Activated CD8-positive, alpha-beta memory T cell treated with anti-CD3 and anti-CD28 coated beads for 1 hour (primary cell): Measurements from ENCODE around the gene CDC42BPA.
"Not testable (repeated sequence)": the region's sequence is repeated elsewhere in the genome, so short reads cannot be mapped to it uniquely, and the experiment has no call there.

Source experiments
- DNase-seq, 2 donors: peaks; one replicate each; pipeline ENCODE4 v3.0.0-alpha.2; 2020; ENCODE audit warnings: low read depth in 1 of 2; ENCODE audit errors: extremely low read depth in 1 of 2

The CDC42BPA gene

DNA sequence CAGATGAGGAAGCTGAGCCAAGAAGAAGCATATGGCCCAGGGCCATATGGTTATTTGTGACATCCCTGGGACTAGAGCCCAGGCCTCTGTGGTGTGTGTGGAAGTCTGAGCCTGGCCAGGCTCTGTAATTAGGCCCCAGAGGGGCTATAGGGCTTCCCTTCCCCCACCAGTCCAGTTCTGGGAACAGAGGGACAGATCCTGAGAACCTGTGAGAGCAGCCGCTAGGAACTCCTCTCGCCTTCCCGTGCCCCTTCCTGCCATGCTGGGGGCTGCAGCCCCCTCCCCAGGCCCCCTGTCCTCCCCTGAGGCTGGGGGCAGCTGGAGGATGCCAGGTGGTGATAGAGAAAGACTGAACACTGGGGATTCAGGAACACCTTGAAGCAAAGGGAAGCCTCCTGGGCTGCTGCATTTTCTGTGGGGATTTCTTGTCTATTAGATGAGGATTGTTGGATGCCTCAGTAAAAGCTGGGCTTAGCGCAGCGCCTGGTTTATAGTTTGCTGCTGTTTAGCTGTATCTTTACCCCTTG, 344.9 kb downstream of the CDC42BPA start:
- DNase-seq: no peak

DNA sequence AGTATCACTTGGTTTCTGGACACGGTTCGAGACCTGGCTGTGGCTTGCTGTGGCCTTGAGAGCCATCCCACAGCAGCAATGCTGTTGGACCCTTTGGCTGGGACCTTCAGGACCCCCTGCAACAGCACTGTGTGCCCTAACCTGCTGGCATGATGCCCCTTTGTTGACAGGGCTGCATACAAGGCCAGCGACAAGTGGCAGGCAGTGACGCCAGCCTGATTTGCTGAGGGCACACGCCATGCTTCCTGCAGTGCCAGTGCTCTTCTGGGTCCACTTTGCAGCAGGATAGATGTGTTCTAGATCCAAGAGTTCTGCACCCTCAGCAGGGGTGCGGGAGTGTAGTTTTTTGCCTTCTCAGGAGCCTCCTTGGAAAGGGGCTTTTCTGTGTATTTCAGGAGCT, 345.4 kb downstream of the CDC42BPA start:
- DNase-seq: no peak

DNA sequence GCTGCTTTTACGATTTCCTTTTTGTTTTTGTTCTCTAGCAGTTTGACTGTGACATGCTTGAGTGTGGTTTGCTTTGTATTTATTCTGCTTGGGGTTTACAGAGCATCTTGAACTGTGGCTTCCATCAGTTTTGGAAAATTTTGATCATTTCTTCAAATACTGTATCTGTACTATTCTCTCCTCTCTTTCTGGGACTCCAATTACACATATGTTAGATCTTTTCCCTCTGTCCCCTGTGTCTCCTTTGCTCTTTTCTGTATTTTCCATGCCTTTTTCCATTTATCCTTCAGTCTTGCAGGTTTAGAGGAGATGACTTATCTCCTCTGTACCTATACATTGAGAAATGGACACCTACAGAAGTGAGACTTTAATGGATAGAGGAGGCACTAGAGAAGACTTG, 346.5 kb downstream of the CDC42BPA start:
- no peak for DNase-seq

DNA sequence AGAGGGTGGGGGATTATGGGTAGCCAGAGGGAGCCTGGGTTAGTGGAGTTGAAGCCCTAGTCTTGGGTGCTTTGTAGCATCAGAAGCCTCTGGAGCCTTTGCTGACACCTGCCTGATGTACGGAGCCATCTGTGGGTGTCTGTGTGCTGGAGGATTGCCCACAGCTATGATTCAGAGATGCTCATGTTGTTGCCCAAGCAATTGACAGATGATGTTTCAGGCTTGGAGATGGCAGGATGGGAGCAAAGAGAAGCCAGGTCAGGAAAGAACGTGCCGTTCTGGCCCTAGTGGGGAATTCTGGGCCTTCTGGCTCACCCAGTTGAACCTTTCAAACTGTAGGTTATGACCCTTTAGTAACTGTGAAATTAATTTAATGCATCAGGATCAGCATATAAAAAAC, 350.6 kb downstream of the CDC42BPA start:
- DNase-seq: no peak

DNA sequence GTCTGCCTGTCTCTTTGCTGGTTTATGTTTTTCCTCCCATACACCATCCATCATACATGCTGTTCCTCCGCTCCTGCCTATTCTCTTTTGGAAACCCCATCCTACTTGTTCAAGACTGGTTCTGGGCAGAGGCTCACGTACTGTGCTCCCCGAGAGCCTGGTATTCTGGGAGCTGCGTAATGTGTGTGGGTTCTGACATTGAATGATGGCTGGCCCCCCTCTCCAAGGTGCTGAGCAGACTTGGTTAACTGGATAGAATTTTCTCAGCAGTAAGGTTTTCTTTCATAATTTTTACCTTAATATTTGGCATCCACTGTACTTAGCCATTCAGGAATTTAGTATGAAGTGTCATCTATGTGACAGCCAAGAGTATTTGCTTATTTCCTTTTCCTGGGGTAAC, 351.6 kb downstream of the CDC42BPA start:
- DNase-seq: no peak

DNA sequence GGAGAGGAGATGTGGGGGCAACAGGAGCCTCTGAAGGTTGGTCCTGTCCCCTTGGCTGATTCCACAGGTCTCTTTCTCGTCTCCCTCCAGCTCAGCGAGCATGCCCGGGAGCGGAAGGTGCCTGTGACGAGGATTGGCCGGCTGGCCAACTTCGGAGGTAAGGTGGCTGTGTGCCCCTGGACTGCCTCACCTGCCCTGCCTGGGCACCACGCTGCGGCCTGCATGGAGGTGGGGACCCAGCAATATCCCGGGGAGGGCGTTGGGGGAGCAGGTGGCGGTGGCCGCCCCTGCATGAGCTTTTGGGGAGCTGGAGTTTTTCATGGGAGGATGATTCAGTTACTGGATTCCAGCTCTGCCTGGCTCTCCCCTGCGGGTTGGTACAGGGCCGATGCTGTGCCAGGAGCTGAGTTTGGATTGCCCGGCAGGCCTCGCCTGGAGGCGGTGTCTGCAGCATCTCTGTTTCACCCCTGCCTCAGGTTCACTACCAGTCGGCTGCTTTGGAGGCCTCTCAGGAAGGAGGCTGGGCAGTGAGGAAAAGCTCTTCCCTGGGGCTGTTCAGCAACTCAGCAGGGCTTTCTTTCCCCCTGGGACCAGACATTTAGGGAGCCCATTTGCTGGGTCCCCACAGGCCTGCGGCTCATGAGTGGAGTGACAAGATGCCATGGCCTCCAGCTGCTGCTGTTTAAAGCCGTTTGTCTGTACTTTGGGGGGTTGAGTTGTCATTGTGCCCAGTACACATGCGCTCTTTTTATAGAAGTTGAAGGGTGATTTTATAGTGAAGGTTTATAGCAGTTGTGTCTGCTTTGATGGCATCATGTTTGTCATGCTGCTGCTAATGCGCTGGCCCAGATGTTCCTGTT, 352.5 kb downstream of the CDC42BPA start:
- no peak for DNase-seq

DNA sequence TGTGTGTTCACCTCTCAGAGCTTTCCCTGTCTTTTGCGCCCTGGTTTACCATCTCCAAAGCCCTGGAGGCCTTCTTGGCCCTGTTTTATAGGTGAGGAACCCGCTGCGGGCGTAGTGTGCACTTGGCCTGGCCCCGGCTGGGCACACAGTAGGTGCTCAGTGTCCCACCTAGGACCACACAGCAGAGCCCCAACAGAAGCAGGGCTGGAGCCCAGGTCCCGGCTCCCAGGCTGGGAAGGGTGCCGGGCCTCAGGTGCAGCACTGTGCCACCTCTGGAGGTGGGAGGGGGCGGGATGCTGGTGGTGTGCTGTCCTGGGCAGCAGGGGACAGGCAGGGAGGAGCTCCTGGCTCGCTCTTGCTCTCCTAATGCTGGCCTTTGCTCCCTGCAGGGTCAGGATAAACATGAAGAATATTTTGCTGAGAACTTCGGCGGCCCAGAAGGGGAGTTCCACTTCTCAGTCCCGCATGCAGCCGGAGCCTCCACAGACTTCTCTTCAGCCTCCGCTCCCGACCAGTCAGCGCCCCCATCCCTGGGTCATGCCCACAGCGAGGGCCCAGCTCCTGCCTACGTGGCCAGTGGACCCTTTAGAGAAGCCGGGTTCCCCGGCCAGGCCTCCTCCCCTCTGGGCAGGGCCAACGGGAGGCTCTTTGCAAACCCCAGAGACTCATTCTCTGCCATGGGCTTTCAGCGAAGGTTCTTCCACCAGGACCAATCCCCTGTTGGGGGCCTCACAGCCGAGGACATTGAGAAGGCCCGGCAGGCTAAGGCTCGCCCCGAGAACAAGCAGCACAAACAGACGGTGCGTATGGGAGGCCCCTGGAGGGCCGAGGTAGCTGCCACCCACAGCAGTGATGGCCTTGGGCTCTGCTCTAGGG, 353.4 kb downstream of the CDC42BPA start:
- DNase-seq: no peak

DNA sequence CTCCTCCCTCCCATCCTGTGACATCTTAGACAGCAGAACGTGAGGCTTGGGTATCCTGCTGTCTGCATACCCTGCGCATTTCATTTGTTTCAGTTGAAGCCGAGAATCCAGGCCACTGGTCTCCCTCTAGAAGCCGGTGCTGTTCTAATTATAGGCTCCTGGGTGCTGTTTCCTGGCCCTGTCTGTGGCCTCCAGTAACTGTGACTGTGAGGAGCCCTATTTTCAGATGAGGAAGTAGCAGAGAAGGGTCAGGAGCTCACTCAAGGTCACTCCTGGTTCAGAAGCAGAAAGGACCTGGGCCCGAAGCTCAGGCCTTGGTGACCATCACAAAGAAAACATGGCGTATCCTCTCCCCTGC, 354.2 kb downstream of the CDC42BPA start:
- DNase-seq: no peak

DNA sequence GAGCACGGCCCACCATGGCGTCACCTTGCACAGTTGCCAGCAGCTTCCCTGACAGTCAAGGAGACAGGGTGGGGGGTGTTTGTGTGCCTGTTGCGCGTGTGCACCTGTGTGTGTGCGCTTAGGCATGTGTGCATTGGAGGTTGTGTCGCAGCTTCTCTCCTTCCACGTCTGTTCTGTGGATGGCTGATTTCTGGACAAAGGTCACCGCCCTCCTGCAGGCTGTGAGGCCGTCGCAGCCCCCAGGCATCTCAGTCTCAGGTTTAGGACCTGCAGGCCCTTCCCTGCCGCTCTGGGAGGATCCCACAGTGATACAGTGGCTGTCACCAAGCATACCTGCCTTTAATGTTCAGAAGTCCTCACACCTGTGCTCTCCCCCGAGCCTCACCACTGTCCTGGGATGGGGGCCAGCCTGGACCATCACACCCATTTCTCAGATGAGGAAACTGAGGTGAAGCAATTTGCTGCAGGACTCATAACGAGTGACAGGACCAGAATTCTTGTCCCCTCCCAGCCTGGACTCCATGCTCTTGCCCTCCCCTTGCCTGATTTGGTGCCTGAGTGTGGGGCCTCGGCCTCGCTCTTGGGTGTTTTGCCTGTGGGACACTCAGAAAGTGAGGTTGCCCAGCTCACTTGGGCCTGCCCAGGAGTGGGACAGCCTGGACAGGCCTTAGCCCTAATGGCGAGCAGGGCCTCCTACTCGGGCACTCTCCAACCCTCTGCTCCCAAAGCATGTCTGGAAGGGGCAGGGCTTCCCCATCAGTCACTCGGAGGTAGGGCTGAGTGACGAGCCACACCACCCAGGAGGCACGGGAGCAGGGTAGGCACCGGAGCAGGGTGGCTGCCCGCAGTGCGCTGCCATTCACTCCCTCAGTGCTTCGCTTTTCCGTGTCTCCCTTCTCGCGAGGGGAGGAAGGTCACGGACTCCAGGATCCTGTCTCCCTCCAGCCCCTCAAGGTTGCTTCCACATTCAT, 355.6 kb downstream of the CDC42BPA start:
- DNase-seq: no peak

DNA sequence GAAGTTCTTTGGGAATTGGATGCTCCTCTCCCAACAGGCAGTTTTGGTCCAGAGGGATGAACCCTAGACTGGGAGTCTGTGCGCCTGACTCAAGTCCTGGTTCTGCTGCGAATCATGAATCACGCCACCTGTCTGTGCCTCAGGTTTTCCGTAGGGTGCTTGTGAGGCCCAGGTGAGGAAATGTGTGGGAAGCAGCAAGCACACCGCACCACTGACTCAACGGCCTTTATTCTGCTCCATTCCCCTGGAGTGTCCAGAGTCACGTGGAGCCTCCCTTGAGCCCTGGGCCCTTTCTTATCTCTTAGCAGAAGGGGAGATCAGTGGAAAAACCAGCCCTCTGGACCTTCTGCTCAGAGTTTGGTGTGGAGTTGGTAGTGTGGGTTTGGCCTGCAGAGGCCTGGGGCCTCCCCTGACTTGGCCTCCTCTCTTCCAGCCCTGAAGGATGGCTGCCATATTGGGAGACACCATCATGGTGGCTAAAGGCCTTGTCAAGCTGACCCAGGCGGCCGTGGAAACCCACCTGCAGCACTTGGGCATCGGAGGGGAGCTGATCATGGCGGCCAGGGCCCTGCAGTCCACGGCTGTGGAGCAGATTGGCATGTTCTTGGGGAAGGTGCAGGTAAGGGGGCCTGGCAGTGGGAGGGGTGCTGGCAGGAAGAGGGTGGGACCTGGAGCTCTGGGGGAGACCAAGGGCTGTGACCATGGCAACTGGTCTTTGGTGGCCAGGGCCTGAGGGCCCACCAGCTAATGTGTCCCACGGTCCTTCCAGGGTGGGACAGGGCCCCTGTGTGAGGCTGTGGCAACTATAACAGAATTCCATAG, 357.1 kb downstream of the CDC42BPA start:
- DNase-seq: no peak

DNA sequence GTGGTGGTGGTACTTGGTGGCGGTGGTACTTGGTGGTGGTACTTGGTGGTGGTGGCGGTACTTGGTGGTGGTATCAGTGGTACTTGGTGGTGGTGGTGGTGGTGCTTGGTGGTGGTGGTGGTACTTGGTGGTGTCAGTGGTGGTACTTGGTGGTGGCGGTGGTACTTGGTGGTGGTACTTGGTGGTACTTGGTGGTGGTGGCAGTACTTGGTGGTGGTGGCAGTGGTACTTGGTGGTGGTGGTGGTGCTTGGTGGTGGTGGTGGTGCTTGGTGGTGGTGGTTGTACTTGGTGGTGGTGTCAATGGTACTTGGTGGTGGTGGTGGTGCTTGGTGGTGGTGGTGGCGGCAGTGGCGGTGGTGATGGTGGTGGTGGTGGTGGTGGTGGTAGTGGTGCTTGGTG, 358.0 kb downstream of the CDC42BPA start:
- no peak for DNase-seq

DNA sequence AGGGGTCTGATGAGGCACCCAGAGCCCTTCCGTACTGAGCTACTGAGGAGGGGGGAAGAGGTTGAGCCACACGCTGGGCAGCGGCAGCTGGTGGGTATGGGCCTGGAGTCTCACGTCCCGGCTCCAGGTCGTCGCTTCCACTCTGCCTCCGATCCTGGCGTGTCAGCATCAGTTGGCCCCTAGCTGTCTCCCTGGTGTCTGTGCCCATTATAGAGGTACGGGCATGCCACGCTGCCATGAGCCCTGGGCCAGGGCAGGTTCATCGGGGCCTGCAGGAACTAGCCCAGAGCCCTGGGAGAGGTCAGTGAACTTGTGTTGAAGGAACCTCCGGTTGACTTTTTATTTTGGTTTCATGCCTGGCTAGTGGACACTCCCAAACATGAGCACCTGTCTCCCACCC, 360.0 kb downstream of the CDC42BPA start:
- no peak for DNase-seq

DNA sequence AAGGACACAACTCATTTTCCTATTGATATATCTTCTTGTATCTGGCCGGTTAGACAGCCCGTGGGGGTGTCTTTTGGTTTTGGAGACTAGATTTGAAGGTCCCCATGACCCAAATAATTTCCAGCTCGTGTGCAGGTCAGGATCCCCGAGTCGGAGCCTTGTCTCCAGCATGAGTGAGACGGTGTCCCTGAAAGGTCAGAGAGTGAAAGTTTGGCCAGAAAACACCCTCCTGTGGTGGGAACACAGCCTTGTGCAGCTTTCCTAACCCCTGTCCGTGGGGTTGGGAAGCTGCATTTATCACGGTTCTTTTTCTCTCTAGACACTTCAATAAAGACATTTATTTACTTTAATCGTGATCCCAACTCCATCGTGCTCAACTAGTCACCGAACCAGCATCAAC, 360.6 kb downstream of the CDC42BPA start:
- no peak for DNase-seq

DNA sequence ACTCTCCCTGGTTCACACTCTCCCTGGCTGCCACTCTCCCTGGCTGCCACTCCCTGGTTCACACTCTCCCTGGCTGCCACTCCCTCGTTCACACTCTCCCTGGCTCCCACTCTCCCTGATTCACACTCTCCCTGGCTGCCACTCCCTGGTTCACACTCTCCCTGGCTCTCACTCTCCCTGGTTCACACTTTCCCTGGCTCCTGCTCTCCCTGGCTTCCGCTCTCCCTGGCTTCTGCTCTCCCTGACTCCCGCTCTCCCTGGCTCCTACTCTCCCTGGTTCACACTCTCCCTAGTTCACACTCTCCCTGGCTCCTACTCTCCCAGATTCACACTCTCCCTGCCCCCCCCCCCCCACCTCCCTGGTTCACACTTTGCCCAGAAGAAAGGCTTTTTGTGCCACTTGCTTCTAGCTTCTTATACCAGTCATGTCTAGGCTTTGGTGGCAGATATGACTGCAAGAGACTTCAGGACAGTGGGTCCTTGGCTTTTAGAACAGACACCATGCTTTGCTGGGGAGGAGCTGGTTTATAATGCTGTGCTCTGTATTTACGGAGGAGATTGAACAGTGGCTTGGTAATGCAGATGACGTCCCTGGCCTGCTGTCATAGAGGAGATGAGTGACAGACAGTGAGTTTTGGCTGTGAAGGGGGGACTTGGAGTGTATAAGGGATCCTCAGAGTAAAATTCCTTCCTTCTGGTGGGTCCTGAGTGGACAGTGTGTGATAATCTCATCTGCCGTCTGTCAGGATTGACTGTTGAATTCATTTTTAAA, 361.2 kb downstream of the CDC42BPA start:
- DNase-seq: no peak

DNA sequence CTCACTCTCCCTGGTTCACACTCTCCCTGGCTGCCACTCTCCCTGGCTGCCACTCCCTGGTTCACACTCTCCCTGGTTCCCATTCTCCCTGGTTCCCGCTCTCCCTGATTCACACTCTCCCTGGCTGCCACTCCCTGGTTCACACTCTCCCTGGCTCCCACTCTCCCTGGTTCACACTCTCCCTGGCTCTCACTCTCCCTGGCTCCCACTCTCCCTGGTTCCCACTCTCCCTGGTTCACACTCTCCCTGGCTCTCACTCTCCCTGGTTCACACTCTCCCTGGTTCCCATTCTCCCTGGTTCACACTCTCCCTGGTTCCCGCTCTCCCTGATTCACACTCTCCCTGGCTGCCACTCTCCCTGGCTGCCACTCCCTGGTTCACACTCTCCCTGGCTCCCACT, 362.4 kb downstream of the CDC42BPA start:
- not testable (repeated sequence) for DNase-seq

DNA sequence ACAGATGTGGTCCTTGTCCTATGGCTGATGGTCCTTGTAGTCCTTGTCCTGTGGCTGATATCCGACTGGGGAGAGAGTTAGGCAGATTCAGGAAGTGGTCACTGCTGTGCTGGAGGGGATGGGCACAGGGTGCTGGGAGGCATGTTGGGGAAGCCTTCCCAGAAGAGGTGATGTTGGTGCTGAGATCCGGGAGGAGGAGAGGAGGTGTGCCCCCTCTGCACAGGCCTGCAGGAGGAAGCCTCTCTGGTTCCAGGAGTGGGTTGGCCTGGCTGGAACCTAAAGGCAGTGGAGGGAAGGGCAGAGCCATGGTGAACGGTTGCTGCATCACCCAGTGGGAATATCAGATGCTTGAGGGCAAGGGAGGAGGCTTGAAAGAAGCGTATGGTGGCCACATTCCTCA, 363.5 kb downstream of the CDC42BPA start:
- DNase-seq: no peak

DNA sequence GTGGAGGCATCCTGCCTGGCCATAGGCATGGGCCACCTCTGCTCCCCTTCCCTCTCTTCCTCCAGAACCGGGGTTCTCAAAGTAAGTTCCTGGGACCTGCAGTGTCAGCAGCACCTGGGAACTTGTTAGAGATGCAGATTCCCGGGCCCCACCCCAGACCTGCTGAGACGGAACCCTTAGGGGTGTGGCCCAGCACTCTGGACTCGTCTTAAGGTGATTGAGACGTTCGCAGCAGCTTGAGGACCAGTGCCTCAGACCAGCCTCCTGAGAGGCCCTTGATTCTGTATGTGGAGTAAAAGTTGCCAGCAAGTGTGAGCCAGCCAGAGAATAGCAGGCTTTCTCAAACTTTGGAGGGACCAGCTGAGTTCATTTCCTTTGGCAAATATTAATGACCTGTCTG, 364.0 kb downstream of the CDC42BPA start:
- DNase-seq: no peak

DNA sequence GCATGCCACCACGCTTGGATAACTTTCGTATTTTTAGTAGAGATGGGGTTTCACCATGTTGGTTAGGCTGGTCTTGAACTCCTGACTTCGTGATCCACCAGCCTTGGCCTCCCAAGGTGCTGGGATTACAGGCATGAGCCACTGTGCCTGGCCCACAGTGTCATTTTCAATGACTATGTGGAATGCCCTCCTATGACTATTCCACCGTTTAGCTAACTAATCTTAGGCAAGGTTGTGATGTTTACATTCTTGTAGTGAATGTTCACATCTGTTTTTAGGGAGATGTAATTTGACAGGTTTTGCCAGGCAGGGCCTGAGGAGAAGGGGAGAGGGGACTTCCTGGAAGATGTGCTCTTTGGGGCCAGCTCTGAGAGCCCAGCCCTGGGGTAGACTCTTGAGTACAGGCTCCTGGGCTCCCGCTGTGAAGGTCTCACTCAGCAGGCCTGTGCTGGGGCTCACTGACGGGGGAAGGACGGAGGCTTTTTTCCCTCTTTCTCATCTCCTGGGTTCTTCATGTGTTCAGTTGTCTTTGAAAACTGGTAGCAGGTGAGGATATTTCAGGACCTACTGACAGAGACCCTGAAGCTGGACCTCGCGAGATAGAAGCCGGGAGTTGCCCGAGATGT, 365.0 kb downstream of the CDC42BPA start:
- DNase-seq: no peak

DNA sequence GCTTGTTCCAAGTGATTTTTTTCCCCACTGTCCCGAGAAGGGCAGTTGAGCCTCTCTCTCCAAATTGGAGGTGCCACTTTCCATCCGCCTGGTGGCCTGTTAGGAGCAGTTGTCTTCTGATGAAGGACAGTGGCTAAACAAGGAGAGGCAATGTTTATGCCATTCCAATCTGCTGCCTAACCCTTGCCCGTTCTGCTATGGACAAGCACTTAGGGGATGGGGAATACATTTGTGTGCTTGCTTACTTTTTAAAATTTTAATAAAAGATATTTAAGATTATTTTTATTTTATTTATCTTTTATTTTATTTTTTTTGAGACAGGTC, 366.2 kb downstream of the CDC42BPA start:
- DNase-seq: no peak
